ENCODE data around the gene LRP1B. TPM values are rescaled to one million over a fixed set of nuclear protein-coding genes. Genes with fewer than 3 reads are reported as not detected.

LRP1B gene
- total RNA-seq, 1 experiment from 2014 or later: 0.21 TPM

GRCh38 chr2:140701726-140702125 lies 1429.1 kb downstream of the LRP1B start:
- CTCF ChIA-PET: no interaction called here
- Mint-ChIP-seq H3K27me3 (ENCODE audit: unreplicated experiment) (no peaks in the 10 kb centered on the region), H3K9me3 (ENCODE audit: low read depth, unreplicated experiment) (no peaks in the 10 kb centered on the region), H3K27ac (ENCODE audit: unreplicated experiment) (no peak overlapping the region), H3K4me1 (ENCODE audit: low read depth, unreplicated experiment) (no peaks in the 10 kb centered on the region), H3K36me3 (ENCODE audit: insufficient read depth, unreplicated experiment) (no peaks in the 10 kb centered on the region), H3K4me3 (ENCODE audit: low read depth, unreplicated experiment) (no peak overlapping the region)
- no TSS peak for BruUV-seq (replicated peaks)
- no peak for DNase-seq
- TF ChIP-seq CTCF (IDR thresholded peaks at IDR 0.05; ENCODE audit: unreplicated experiment): no peak
- intact Hi-C loops (cut with micrococcal nuclease; ENCODE audit: unreplicated experiment): no loop called here

- H3K27ac Mint-ChIP-seq (ENCODE audit: unreplicated experiment): no peak overlapping the region
- no peaks in the 10 kb centered on the region for H3K9me3 Mint-ChIP-seq (ENCODE audit: low read depth, unreplicated experiment)
- no peaks in the 10 kb centered on the region for H3K27me3 Mint-ChIP-seq (ENCODE audit: unreplicated experiment)
- CTCF ChIA-PET: no interaction called here
- no TSS peak for BruUV-seq (replicated peaks)
- no peak for TF ChIP-seq CTCF (IDR thresholded peaks at IDR 0.05; ENCODE audit: unreplicated experiment)
- no peak overlapping the region for H3K4me3 Mint-ChIP-seq (ENCODE audit: low read depth, unreplicated experiment)
- peaks cover 10% of the 10 kb centered on the region for H3K4me1 Mint-ChIP-seq (ENCODE audit: low read depth, unreplicated experiment)
- peaks cover 4% of the 10 kb centered on the region for H3K36me3 Mint-ChIP-seq (ENCODE audit: insufficient read depth, unreplicated experiment)
- DNase-seq: no peak
- intact Hi-C loops (cut with micrococcal nuclease; ENCODE audit: unreplicated experiment): loop anchor here (5.0 kb wide), 2 partner anchors 111 to 164 kb away; no protein-coding TSS in a partner anchor
These were observed 1432.2 kb downstream of the LRP1B start for GRCh38 chr2:140698636-140699035.

- CTCF ChIA-PET: no interaction called here
- Mint-ChIP-seq H3K36me3 (ENCODE audit: insufficient read depth, unreplicated experiment) (peaks cover 4% of the 10 kb centered on the region), H3K4me1 (ENCODE audit: low read depth, unreplicated experiment) (peaks cover 10% of the 10 kb centered on the region), H3K27me3 (ENCODE audit: unreplicated experiment) (no peaks in the 10 kb centered on the region), H3K4me3 (ENCODE audit: low read depth, unreplicated experiment) (no peak overlapping the region), H3K27ac (ENCODE audit: unreplicated experiment) (no peak overlapping the region), H3K9me3 (ENCODE audit: low read depth, unreplicated experiment) (no peaks in the 10 kb centered on the region)
- no TSS peak for BruUV-seq (replicated peaks)
- DNase-seq: no peak
- TF ChIP-seq CTCF (IDR thresholded peaks at IDR 0.05; ENCODE audit: unreplicated experiment): no peak
- intact Hi-C loops (cut with micrococcal nuclease; ENCODE audit: unreplicated experiment): loop anchor here (5.0 kb wide), 2 partner anchors 109 to 166 kb away; no protein-coding TSS in a partner anchor
These were observed 1434.4 kb downstream of the LRP1B start for GRCh38 chr2:140696449-140696848.

DNA sequence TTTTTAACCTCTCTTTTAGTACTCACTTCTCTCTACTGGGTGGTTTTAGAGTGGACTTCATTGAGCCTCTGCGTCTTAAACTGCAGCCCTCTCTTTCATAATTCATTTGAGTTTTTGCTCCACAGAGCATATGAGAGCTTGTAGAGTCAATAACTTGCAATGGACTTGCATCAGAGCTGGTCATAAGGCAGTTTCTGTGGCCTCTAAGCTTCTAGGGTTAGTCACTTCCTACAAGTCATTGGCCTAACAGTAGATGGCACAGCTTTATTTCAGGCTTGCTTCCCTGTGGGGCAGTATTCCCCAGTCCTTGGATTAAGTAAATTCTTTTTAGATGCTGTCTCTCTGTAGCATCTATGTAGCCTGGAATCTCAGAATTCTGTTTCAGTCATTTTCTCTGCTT lies 1435.7 kb downstream of the LRP1B start:
- H3K27me3 Mint-ChIP-seq (ENCODE audit: unreplicated experiment): no peaks in the 10 kb centered on the region
- H3K9me3 Mint-ChIP-seq (ENCODE audit: low read depth, unreplicated experiment): no peaks in the 10 kb centered on the region
- CTCF ChIA-PET: interaction anchor here (0.6 to 1.2 kb wide), 2 partner anchors 45 to 150 kb away, joined by 3 read pairs; no protein-coding TSS in a partner anchor
- intact Hi-C loops (cut with micrococcal nuclease; ENCODE audit: unreplicated experiment): loop anchor here (5.0 kb wide), 2 partner anchors 108 to 167 kb away; no protein-coding TSS in a partner anchor
- peaks cover 4% of the 10 kb centered on the region for H3K36me3 Mint-ChIP-seq (ENCODE audit: insufficient read depth, unreplicated experiment)
- peak; percentile 24 for DNase-seq
- peak overlapping the region; percentile 22 for H3K4me3 Mint-ChIP-seq (ENCODE audit: low read depth, unreplicated experiment)
- peak overlapping the region; percentile 96 for H3K27ac Mint-ChIP-seq (ENCODE audit: unreplicated experiment)
- H3K4me1 Mint-ChIP-seq (ENCODE audit: low read depth, unreplicated experiment): peaks cover 10% of the 10 kb centered on the region
- no TSS peak for BruUV-seq (replicated peaks)
- no peak for TF ChIP-seq CTCF (IDR thresholded peaks at IDR 0.05; ENCODE audit: unreplicated experiment)
